GM15510 (cell line): ENCODE data around the gene ASZ1.

Experiments
- POLR2A ChIP-seq: IDR thresholded peaks from 3 replicates; pipeline ENCODE4 v1.6.1; 2011; ENCODE audit warnings: borderline replicate concordance; ENCODE audit not compliant: insufficient read length; ENCODE audit errors: extremely low read depth

Gene ASZ1

GRCh38 chr7:117323851-117324711 is 103.2 kb downstream of the ASZ1 start:
- no peak for TF ChIP-seq POLR2A

GRCh38 chr7:117323305-117323850 is 103.9 kb downstream of the ASZ1 start:
- no peak for TF ChIP-seq POLR2A

- no peak for TF ChIP-seq POLR2A
These were observed 104.5 kb downstream of the ASZ1 start, which contains the start of gene WNT2 for GRCh38 chr7:117322741-117323304. TSS of gene WNT2 (minus strand) at chr7:117323058. CDS start at chr7:117322989, 69 bp downstream.

GRCh38 chr7:117320523-117320922 is 106.8 kb downstream of the ASZ1 start:
- no peak for TF ChIP-seq POLR2A

- no peak for TF ChIP-seq POLR2A
These were observed 108.1 kb downstream of the ASZ1 start for GRCh38 chr7:117319181-117319580.

- TF ChIP-seq POLR2A = no peak
These were observed 113.7 kb downstream of the ASZ1 start for GRCh38 chr7:117313582-117313981.
